Mesodermal cell (in vitro differentiated cells): ENCODE measurements around the gene RPP21. TPM values are rescaled to one million over a fixed set of nuclear protein-coding genes. Genes with fewer than 3 reads are reported as not detected.
A peak's percentile ranks its signal among the peaks of the same experiment; 100 is the strongest.

Experiments used
- H3K27ac ChIP-seq: 2 replicates; pipeline ENCODE4 v1.7.0; 2013; ENCODE audit warnings: mild to moderate bottlenecking, low read depth, low read length, moderate library complexity; ENCODE audit not compliant: severe bottlenecking
- H3K36me3 ChIP-seq: 2 replicates; pipeline ENCODE4 v1.7.1; 2013; ENCODE audit warnings: mild to moderate bottlenecking, low read length, moderate library complexity; ENCODE audit not compliant: control insufficient read depth, insufficient read depth
- H3K4me1 ChIP-seq: one replicate; pipeline ENCODE4 v1.7.1; 2013; ENCODE audit warnings: mild to moderate bottlenecking, low read length; ENCODE audit not compliant: insufficient read depth, control insufficient read depth, poor library complexity, severe bottlenecking
- H3K4me3 ChIP-seq: 2 replicates; pipeline ENCODE4 v1.7.0; 2013; ENCODE audit warnings: low read length, control low read depth, mild to moderate bottlenecking; ENCODE audit not compliant: insufficient read depth, poor library complexity, severe bottlenecking; ENCODE audit errors: extremely low read depth
- H3K9me3 ChIP-seq: 2 replicates; pipeline ENCODE4 v1.7.1; 2013; ENCODE audit warnings: mild to moderate bottlenecking, low read length, moderate library complexity; ENCODE audit not compliant: control insufficient read depth
- WGBS, 2 experiments: methylation state at CpG; one replicate each; pipeline ENCODE4 v1.1.5; 2013; ENCODE audit warnings: missing lambda C conversion rate in 2 of 2; ENCODE audit not compliant: insufficient coverage in 2 of 2; 5-methylcytosine and 5-hydroxymethylcytosine counted together
- polyA plus RNA-seq, 2 experiments: library from polyadenylated mRNA; stranded (reverse); fragments of 50-300 nt; gene quantifications; one replicate each; pipeline ENCODE4 v1.2.3, GENCODE V29; 2013

RPP21 gene
- polyA plus RNA-seq (2013, experiment 1 of 2), result 41.2 TPM
- polyA plus RNA-seq (2013, experiment 2 of 2), result 40.9 TPM

DNA sequence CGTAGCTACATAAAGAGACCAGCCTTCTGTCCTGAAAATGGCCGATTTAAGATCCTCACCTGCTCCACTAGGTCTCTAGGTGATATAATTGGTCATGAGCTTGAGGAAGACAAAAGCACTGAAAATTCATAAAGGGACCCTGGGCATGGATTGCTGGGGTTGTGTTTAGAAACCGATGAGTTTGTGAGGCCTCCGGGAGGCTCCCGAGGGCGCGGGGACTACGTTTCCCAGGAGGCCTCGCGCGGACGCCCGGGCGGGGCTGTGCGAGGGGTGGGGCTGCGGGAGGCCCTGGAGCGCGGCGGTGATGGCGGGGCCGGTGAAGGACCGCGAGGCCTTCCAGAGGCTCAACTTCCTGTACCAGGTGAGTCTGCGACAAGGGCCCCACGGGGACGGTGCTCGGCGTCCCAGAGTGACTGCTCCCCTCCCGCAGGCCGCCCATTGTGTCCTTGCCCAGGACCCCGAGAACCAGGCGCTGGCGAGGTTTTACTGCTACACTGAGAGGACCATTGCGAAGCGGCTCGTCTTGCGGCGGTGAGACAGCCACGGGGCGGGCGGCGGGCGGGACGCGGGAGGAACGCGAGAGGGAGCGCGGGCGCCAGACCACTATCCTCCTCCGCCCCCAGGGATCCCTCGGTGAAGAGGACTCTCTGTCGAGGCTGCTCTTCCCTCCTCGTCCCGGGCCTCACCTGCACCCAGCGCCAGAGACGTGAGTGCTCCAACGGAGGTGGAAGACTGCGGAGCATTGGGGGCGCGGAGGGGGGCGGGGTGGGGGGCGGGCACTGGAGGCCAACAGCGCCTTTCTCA is at the start of gene RPP21:
TSS of gene RPP21 (plus strand) at position 289 of the 804 bp plus-strand sequence. CDS start at position 305, 16 bp downstream.
- Histone ChIP-seq H3K4me1 (peaks cover 5% of the 10 kb centered on the region), H3K4me3 (peak within 1 kb of the TSS; percentile 62), H3K9me3 (no peaks in the 10 kb centered on the region), H3K36me3 (peaks cover 33% of the 10 kb centered on the region), H3K27ac (no peak within 1 kb of the TSS)
- WGBS, 2 experiments, result 0 to 4% methylated on average over 38 to 41 of the region's 64 CpGs

DNA sequence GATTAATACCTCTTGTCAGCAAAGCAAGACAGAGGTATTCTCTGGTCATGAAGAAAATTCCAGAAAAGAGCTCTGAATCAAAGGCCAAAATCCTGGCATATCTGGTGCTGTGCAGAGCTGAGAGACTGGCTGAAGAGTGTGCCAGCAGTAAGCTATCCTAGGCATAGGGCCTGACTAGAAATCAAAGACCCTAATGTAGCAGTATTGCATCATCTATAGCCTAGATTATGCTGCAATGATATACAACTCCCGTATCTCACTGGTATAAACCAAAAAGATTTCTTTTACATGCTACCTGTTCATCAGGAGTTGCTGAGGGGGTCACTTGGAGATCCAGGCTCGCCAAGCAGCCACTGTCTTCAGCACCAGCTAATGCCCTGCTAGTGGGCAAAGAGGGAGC is 49.1 kb upstream of the RPP21 start:
- H3K9me3 ChIP-seq, result peaks cover 19% of the 10 kb centered on the region

DNA sequence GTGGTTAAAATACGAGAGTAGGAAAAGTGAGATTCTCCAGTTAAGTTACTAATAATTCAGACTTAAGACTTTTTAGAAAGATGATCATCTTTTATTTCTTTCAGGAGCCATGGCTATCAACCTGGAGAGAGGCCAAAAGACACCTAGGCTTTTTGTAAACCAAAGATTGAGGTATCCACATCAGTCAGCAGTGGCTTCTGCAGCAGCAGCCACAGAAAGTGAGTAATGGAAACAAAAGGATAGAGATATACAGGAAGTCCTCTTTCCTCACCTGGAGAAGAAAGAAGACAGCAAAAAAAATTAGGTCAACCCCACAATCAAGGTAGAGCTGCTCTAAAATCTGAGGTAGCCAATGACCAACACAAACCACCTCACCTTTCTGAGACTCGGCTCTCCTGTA is 41.0 kb upstream of the RPP21 start:
- H3K27ac ChIP-seq, result no peak overlapping the region
- H3K9me3 ChIP-seq, result peaks cover 21% of the 10 kb centered on the region
- H3K4me1 ChIP-seq, result no peaks in the 10 kb centered on the region
- WGBS, 2 experiments, result 72 to 100% methylated on average over 1 to 2 of the region's 2 CpGs
- no peak overlapping the region for H3K4me3 ChIP-seq
- peaks cover 88% of the 10 kb centered on the region for H3K36me3 ChIP-seq

More for the DNA sequence above, 49.1 kb upstream of the RPP21 start:
- no peak overlapping the region for H3K27ac ChIP-seq
- H3K4me3 ChIP-seq, result no peak overlapping the region
- no peaks in the 10 kb centered on the region for H3K4me1 ChIP-seq
- WGBS, 2 experiments, result 100% methylated on average over 1 of the region's 2 CpGs
- H3K36me3 ChIP-seq, result peaks cover 76% of the 10 kb centered on the region

DNA sequence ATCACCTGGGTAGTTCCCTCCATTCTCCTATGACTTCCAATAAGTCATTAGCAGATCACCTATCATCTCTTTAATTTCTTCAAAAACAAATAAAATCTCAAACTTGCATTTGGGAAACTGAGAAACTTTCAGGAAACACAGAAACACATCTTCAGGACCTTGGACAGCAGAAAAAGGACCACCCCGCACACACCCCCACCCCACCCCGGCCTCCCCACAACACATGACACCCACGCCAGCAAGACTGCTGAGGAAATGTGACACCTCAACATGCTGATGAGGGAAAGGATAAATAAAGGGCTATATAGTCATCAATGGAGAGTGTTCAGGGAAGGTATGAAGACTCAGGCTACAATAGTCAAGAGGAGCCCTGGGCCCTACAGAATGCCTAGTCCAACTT is 33.9 kb upstream of the RPP21 start:
- Histone ChIP-seq H3K4me1 (no peaks in the 10 kb centered on the region), H3K9me3 (no peaks in the 10 kb centered on the region), H3K4me3 (no peak overlapping the region), H3K36me3 (peaks cover 94% of the 10 kb centered on the region), H3K27ac (no peak overlapping the region)
- WGBS, 2 experiments, result no CpG with 5 or more reads among the region's 3 CpGs

DNA sequence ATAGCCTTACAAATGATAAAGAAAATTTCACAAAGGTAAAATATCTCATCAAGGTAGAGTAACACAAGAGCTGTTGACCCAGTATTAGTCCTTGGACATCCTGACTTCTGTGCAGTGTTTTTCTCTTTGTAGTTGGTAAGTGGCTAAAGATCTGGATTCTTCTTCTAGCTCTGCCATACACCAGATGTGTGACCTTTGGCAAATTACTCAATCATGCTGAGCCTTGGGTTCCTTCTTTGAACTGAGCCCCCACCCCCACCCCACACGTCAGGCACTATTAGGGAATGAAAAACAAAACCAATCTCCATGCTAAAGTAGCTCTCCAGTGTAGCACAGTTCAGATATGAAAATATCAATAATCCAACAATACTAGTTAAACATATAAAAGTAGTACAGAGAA is 33.3 kb upstream of the RPP21 start:
- H3K36me3 ChIP-seq, result peaks cover 94% of the 10 kb centered on the region
- WGBS, 2 experiments, result no CpG with 5 or more reads among the region's 1 CpG
- H3K4me3 ChIP-seq, result no peak overlapping the region
- H3K27ac ChIP-seq, result no peak overlapping the region
- H3K4me1 ChIP-seq, result no peaks in the 10 kb centered on the region
- H3K9me3 ChIP-seq, result no peaks in the 10 kb centered on the region

DNA sequence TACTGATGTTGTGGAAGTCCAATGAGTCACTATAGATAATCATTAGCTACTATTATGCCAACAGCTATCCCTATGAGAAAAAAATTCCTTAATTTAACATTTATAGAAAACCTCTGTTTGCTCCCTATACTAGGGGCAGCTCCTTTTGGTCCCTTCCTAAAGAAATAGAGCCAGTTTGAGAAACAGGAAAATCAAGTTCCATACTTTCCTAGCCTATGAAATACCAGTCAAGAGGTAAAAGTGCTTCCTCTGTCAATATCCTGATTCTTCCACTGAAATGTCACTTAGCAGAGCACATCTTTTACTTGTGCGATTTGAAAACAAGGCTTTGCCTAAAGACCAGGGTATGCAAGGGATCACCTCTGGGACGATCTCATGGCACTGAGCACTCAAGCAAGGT is 32.7 kb upstream of the RPP21 start:
- Histone ChIP-seq H3K4me1 (no peaks in the 10 kb centered on the region), H3K27ac (no peak overlapping the region), H3K4me3 (no peak overlapping the region), H3K9me3 (no peaks in the 10 kb centered on the region), H3K36me3 (peaks cover 91% of the 10 kb centered on the region)
- WGBS, 2 experiments, result 95 to 100% methylated on average over 2 of the region's 2 CpGs

DNA sequence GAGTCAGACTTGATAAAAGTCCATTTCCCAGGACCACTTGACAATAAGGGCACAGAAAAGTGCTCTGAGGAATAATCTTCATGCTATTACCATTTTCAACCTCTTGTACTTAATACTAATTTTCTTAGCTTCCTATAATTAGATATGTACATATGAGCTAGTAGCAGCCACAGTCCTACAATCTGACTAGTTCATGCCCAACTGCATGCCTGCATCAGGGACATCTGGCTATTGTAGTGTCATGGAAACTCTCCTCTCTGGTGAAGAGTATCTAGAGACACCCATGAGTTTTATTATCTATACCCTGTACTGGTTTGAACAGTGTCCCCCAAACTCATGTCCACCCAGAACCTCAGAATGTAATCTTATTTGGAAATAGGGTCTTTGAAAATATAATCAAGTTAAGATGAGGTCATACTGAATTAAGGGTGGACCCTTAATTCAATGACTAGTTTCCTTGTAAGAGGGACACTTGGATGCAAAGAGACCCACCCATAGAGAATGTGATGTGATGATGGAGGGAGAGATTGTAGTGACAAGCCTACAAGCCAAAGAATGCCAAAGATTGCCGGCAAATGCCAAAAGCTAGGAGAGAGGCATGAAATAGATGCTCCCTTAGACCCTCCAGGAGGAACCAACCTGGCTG is 32.2 kb upstream of the RPP21 start:
- Histone ChIP-seq H3K4me3 (no peak overlapping the region), H3K9me3 (no peaks in the 10 kb centered on the region), H3K27ac (no peak overlapping the region), H3K4me1 (no peaks in the 10 kb centered on the region), H3K36me3 (peaks cover 91% of the 10 kb centered on the region)
- WGBS, 2 experiments, result 100% methylated on average over 1 of the region's 1 CpG; no CpG with 5 or more reads in 1 of the 2 experiments

DNA sequence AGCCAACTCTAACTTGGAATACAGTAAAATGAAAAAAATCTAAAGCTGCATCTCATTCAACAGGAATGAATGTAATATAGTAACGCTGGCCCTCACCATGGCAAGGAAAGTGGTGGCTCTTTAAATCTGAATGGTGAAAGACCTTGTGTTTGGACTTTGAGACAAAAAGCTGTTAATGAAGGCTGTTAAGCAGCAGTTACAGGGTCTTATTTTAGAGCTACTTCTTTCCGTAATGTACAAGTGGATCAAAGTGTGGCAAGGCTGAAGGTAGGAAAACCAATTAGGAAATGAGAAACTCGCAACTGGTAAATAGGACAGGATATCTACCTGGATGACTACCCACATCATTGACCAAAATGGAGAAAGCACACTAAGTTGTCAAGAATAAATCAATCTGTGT is 29.8 kb upstream of the RPP21 start:
- Histone ChIP-seq H3K36me3 (peaks cover 88% of the 10 kb centered on the region), H3K4me3 (no peak overlapping the region), H3K27ac (no peak overlapping the region), H3K9me3 (no peaks in the 10 kb centered on the region), H3K4me1 (no peaks in the 10 kb centered on the region)
- WGBS, 2 experiments, result 94 to 100% methylated on average over 3 of the region's 3 CpGs

DNA sequence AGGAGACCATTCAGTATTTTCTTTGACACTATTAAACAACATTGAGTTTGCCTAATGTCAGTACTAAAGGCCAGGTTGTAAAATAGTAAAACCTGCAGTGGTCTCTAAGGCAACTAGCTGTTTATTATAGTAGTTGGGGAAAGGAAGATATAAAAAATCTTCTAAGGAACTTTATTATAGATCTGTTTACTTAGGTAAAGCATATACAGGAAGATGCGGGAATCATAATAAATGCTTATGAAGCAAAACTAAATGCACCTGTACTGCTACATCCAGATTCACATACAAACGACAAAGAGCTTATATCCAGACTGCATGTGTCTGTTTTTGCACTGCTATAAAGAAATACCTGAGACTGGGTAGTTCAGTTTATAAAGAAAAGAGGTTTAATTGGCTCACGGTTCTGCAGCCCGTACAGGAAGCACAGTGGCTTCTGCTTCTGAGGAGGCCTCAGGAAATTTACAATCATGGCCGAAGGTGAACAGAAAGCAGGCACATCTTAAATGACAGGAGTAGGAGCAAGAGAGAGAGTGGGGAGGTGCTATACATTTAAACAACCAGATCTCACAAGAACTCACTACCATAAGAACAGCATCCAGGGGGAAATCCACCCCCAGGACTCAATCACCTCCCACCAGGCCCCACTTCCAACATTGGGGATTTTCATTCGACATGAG is 26.9 kb upstream of the RPP21 start:
- peaks cover 79% of the 10 kb centered on the region for H3K36me3 ChIP-seq
- WGBS, 2 experiments, result 67 to 100% methylated on average over 2 to 3 of the region's 6 CpGs

DNA sequence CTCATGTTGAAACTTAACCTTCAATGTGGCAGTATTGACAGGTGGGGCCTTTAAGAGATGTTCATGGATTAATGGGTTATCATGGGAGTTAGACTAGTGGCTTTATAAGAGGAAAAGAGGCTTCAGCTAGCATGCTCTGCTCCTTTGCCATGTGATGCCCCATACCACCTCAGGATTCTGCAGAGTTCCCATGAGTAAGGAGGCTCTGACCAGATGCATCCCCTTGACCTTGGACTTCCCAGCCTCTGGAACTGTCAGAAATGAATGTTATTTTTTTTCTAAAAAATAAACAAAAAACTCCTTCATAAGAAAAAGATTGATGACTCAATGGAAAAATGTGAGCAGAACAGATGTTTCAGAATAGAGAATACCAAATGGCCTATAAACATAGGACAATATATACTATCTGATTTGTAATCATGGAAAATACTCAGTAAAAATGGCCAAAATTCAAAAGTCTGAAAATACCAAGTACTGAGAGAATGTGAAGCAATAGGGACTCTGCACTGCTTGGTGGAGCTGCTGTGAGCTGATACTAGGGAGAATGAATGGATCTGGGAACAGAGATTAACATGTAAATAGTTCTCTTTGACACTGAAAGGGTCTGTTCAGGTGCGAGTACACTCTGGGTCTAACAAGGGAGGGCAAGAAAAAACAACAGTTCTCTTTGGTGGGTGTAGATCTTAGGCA is 25.7 kb upstream of the RPP21 start:
- Histone ChIP-seq H3K27ac (no peak overlapping the region), H3K36me3 (peaks cover 67% of the 10 kb centered on the region), H3K4me1 (peaks cover 6% of the 10 kb centered on the region), H3K4me3 (no peak overlapping the region), H3K9me3 (no peaks in the 10 kb centered on the region)
- 83 to 100% methylated on average over 1 of the region's 1 CpG for WGBS, 2 experiments

More for the DNA sequence above, 26.9 kb upstream of the RPP21 start:
- H3K4me3 ChIP-seq, result no peak overlapping the region
- H3K9me3 ChIP-seq, result no peaks in the 10 kb centered on the region
- H3K27ac ChIP-seq, result no peak overlapping the region
- no peaks in the 10 kb centered on the region for H3K4me1 ChIP-seq
